GM12891 (cell line): ENCODE data around the gene ZBTB20.

ENCODE experiments used
- POLR2A ChIP-seq: IDR thresholded peaks from 2 replicates; pipeline ENCODE4 v1.6.1; 2011; ENCODE audit warnings: low read depth, low read length, control low read depth
- POLR2AphosphoS5 ChIP-seq: IDR thresholded peaks from 2 replicates; pipeline ENCODE4 v1.6.1; 2011; ENCODE audit warnings: low read depth, low read length, control low read depth
- POU2F2 ChIP-seq: IDR thresholded peaks from 2 replicates; pipeline ENCODE4 v1.6.1; 2011; ENCODE audit warnings: low read depth, mild to moderate bottlenecking, control low read depth, low read length, moderate library complexity
- SPI1 ChIP-seq: IDR thresholded peaks from 2 replicates; pipeline ENCODE4 v1.6.1; 2011; ENCODE audit warnings: low read depth, low read length, control low read depth
- TAF1 ChIP-seq: IDR thresholded peaks from 2 replicates; pipeline ENCODE4 v1.6.1; 2011; ENCODE audit warnings: low read depth, low read length, control low read depth

DNA sequence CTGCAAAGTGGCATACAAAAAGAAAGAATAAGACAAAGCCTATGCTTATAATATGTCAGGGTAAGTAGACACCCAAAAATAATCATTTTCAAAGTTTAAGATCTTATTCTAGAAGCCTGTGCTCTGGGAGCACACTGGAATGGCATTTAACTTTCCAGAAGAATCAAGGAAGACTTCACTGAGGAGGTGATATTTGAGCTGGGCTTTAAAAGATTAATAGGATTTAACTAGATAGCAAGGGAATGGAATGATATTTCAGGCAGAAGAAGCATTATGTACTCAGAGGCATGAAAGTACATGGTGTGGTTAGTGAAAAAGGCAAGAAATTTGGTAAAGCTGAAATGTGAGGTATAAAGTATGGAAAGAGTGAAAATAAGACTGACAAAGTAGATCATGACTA is 106.8 kb downstream of the ZBTB20 start:
- TF ChIP-seq POLR2A (no peak), POLR2AphosphoS5 (no peak), POU2F2 (no peak), SPI1 (no peak), TAF1 (no peak)
